ENCODE results near the gene RXRB. TPM values are rescaled to one million over a fixed set of nuclear protein-coding genes. Genes with fewer than 3 reads are reported as not detected.

Gene RXRB
- total RNA-seq, 1 donor from 2014 or later: 46.6 TPM

GRCh38 chr6:33217681-33218080 lies 17.2 kb upstream of the RXRB start:
- Mint-ChIP-seq H3K4me3 (no peak overlapping the region), H3K27ac (no peak overlapping the region), H3K4me1 (peaks cover 17% of the 10 kb centered on the region), H3K27me3 (peaks cover 55% of the 10 kb centered on the region), H3K36me3 (ENCODE audit: low read depth) (peaks cover under 1% of the 10 kb centered on the region), H3K9me3 (no peaks in the 10 kb centered on the region)
- no peak for DNase-seq
- intact Hi-C loops (cut with micrococcal nuclease): no loop called here

GRCh38 chr6:33217246-33217645 lies 16.8 kb upstream of the RXRB start:
- DNase-seq: no peak
- peaks cover 55% of the 10 kb centered on the region for H3K27me3 Mint-ChIP-seq
- peaks cover 19% of the 10 kb centered on the region for H3K4me1 Mint-ChIP-seq
- H3K9me3 Mint-ChIP-seq: no peaks in the 10 kb centered on the region
- intact Hi-C loops (cut with micrococcal nuclease): no loop called here
- peaks cover 5% of the 10 kb centered on the region for H3K36me3 Mint-ChIP-seq (ENCODE audit: low read depth)
- H3K27ac Mint-ChIP-seq: no peak overlapping the region
- H3K4me3 Mint-ChIP-seq: no peak overlapping the region

GRCh38 chr6:33216117-33216649 lies 15.7 kb upstream of the RXRB start:
- intact Hi-C loops (cut with micrococcal nuclease): no loop called here
- Mint-ChIP-seq H3K36me3 (ENCODE audit: low read depth) (peaks cover 11% of the 10 kb centered on the region), H3K4me1 (peaks cover 19% of the 10 kb centered on the region), H3K27ac (no peak overlapping the region), H3K4me3 (no peak overlapping the region), H3K27me3 (peaks cover 50% of the 10 kb centered on the region), H3K9me3 (no peaks in the 10 kb centered on the region)
- DNase-seq: no peak

GRCh38 chr6:33215271-33216116 lies 15.0 kb upstream of the RXRB start:
- peaks cover 15% of the 10 kb centered on the region for H3K36me3 Mint-ChIP-seq (ENCODE audit: low read depth)
- intact Hi-C loops (cut with micrococcal nuclease): no loop called here
- no peak for DNase-seq
- no peak overlapping the region for H3K4me3 Mint-ChIP-seq
- peak overlapping the region; percentile 7 for H3K27ac Mint-ChIP-seq
- peaks cover 19% of the 10 kb centered on the region for H3K4me1 Mint-ChIP-seq
- H3K27me3 Mint-ChIP-seq: peaks cover 49% of the 10 kb centered on the region
- H3K9me3 Mint-ChIP-seq: no peaks in the 10 kb centered on the region

GRCh38 chr6:33213989-33214335 lies 13.5 kb upstream of the RXRB start:
- peaks cover 45% of the 10 kb centered on the region for H3K27me3 Mint-ChIP-seq
- H3K4me1 Mint-ChIP-seq: peaks cover 27% of the 10 kb centered on the region
- H3K4me3 Mint-ChIP-seq: peak overlapping the region; percentile 42

GRCh38 chr6:33213166-33213988 lies 12.9 kb upstream of the RXRB start:
- intact Hi-C loops (cut with micrococcal nuclease): no loop called here
- Mint-ChIP-seq H3K4me3 (peak overlapping the region; percentile 59), H3K9me3 (no peaks in the 10 kb centered on the region), H3K27me3 (peaks cover 40% of the 10 kb centered on the region), H3K4me1 (peaks cover 31% of the 10 kb centered on the region), H3K27ac (no peak overlapping the region), H3K36me3 (ENCODE audit: low read depth) (peaks cover 28% of the 10 kb centered on the region)
- DNase-seq: no peak

More at GRCh38 chr6:33213989-33214335, 13.5 kb upstream of the RXRB start:
- Mint-ChIP-seq H3K27ac (no peak overlapping the region), H3K9me3 (no peaks in the 10 kb centered on the region), H3K36me3 (ENCODE audit: low read depth) (peaks cover 25% of the 10 kb centered on the region)
- intact Hi-C loops (cut with micrococcal nuclease): no loop called here
- no peak for DNase-seq

GRCh38 chr6:33212857-33213165 lies 12.3 kb upstream of the RXRB start:
- peaks cover 28% of the 10 kb centered on the region for H3K36me3 Mint-ChIP-seq (ENCODE audit: low read depth)
- H3K9me3 Mint-ChIP-seq: no peaks in the 10 kb centered on the region
- no peak overlapping the region for H3K27ac Mint-ChIP-seq
- peaks cover 32% of the 10 kb centered on the region for H3K4me1 Mint-ChIP-seq
- DNase-seq: no peak
- peaks cover 35% of the 10 kb centered on the region for H3K27me3 Mint-ChIP-seq
- intact Hi-C loops (cut with micrococcal nuclease): no loop called here
- peak overlapping the region; percentile 59 for H3K4me3 Mint-ChIP-seq

GRCh38 chr6:33211666-33212422 lies 11.4 kb upstream of the RXRB start:
- intact Hi-C loops (cut with micrococcal nuclease): no loop called here
- Mint-ChIP-seq H3K4me3 (no peak overlapping the region), H3K27me3 (peaks cover 35% of the 10 kb centered on the region), H3K9me3 (no peaks in the 10 kb centered on the region), H3K4me1 (peaks cover 32% of the 10 kb centered on the region), H3K27ac (no peak overlapping the region), H3K36me3 (ENCODE audit: low read depth) (peaks cover 28% of the 10 kb centered on the region)
- DNase-seq: no peak

GRCh38 chr6:33211136-33211535 lies 10.7 kb upstream of the RXRB start:
- Mint-ChIP-seq H3K27ac (no peak overlapping the region), H3K27me3 (peaks cover 35% of the 10 kb centered on the region), H3K4me1 (peaks cover 35% of the 10 kb centered on the region), H3K36me3 (ENCODE audit: low read depth) (peaks cover 30% of the 10 kb centered on the region), H3K4me3 (no peak overlapping the region), H3K9me3 (no peaks in the 10 kb centered on the region)
- intact Hi-C loops (cut with micrococcal nuclease): no loop called here
- no peak for DNase-seq

GRCh38 chr6:33209856-33210255 lies 9.4 kb upstream of the RXRB start:
- peaks cover 31% of the 10 kb centered on the region for H3K36me3 Mint-ChIP-seq (ENCODE audit: low read depth)
- no peak overlapping the region for H3K27ac Mint-ChIP-seq
- no peak for DNase-seq
- peaks cover 45% of the 10 kb centered on the region for H3K4me1 Mint-ChIP-seq
- peaks cover 26% of the 10 kb centered on the region for H3K27me3 Mint-ChIP-seq
- H3K4me3 Mint-ChIP-seq: peak overlapping the region; percentile 89
- H3K9me3 Mint-ChIP-seq: no peaks in the 10 kb centered on the region
- intact Hi-C loops (cut with micrococcal nuclease): loop anchor here (10.0 kb wide), 2 partner anchors 1035 to 1475 kb away; partner anchors contain the start of genes AGPAT1, CLIC1 and RNF5

GRCh38 chr6:33208091-33208967 lies 7.9 kb upstream of the RXRB start, which contains the start of gene RING1:
RING1 (plus strand) TSS chr6:33208500; CDS start chr6:33208823, 323 bp downstream.
- H3K36me3 Mint-ChIP-seq (ENCODE audit: low read depth): peaks cover 41% of the 10 kb centered on the region
- peaks cover 46% of the 10 kb centered on the region for H3K4me1 Mint-ChIP-seq
- peak; percentile 97 for DNase-seq
- H3K27ac Mint-ChIP-seq: peak within 1 kb of the TSS; percentile 97
- peaks cover 13% of the 10 kb centered on the region for H3K27me3 Mint-ChIP-seq
- H3K4me3 Mint-ChIP-seq: peak within 1 kb of the TSS; percentile 89
- intact Hi-C loops (cut with micrococcal nuclease): loop anchor here (1.0 to 10.0 kb wide), 3 partner anchors 40 to 1474 kb away; partner anchors contain the start of genes AGPAT1, CLIC1 and RNF5
- no peaks in the 10 kb centered on the region for H3K9me3 Mint-ChIP-seq

- DNase-seq: peak; percentile 74
- Mint-ChIP-seq H3K27me3 (peaks cover 6% of the 10 kb centered on the region), H3K9me3 (no peaks in the 10 kb centered on the region), H3K27ac (peak overlapping the region; percentile 96), H3K4me1 (peaks cover 47% of the 10 kb centered on the region), H3K4me3 (peak overlapping the region; percentile 89), H3K36me3 (ENCODE audit: low read depth) (peaks cover 47% of the 10 kb centered on the region)
- intact Hi-C loops (cut with micrococcal nuclease): loop anchor here (1.0 to 10.0 kb wide), 3 partner anchors 41 to 1473 kb away; partner anchors contain the start of genes AGPAT1, CLIC1 and RNF5
Measured at GRCh38 chr6:33207552-33208090, 7.2 kb upstream of the RXRB start.

All from activated CD4-positive, alpha-beta T cell treated with anti-CD3 and anti-CD28 coated beads, Interleukin-2, amount 10 ng/mL, durations not matched to agents 24 days and 14 days (primary cell).